ENCODE data around the gene MYO1B.
A peak's percentile ranks its signal among the peaks of the same experiment; 100 is the strongest.

MYO1B gene

GRCh38 chr2:191369034-191369433 lies 123.8 kb downstream of the MYO1B start:
- no peak for DNase-seq

- DNase-seq = no peak
Observed at GRCh38 chr2:191374366-191374765, 129.2 kb downstream of the MYO1B start.

GRCh38 chr2:191374939-191375338 lies 129.7 kb downstream of the MYO1B start:
- DNase-seq = no peak

- DNase-seq = peak; percentile 32
Observed at GRCh38 chr2:191376981-191377629, 131.9 kb downstream of the MYO1B start.

GRCh38 chr2:191379375-191379774 lies 134.2 kb downstream of the MYO1B start:
- DNase-seq = no peak

GRCh38 chr2:191382801-191383200 lies 137.6 kb downstream of the MYO1B start:
- no peak for DNase-seq

GRCh38 chr2:191383486-191383885 lies 138.3 kb downstream of the MYO1B start:
- DNase-seq = no peak

GRCh38 chr2:191384829-191385228 lies 139.6 kb downstream of the MYO1B start:
- DNase-seq = no peak

- DNase-seq = peak; percentile 24
Observed at GRCh38 chr2:191385416-191386160, 140.4 kb downstream of the MYO1B start.

GRCh38 chr2:191386938-191387536 lies 141.8 kb downstream of the MYO1B start:
- no peak for DNase-seq

GRCh38 chr2:191389288-191389687 lies 144.1 kb downstream of the MYO1B start:
- DNase-seq = no peak

GRCh38 chr2:191391171-191391570 lies 146.0 kb downstream of the MYO1B start:
- no peak for DNase-seq

GRCh38 chr2:191394043-191394442 lies 148.8 kb downstream of the MYO1B start:
- DNase-seq = no peak

GRCh38 chr2:191396794-191397193 lies 151.6 kb downstream of the MYO1B start:
- no peak for DNase-seq

- no peak for DNase-seq
Observed at GRCh38 chr2:191399601-191400000, 154.4 kb downstream of the MYO1B start.

- DNase-seq = no peak
Observed at GRCh38 chr2:191401287-191401686, 156.1 kb downstream of the MYO1B start.

GRCh38 chr2:191402966-191403565 lies 157.9 kb downstream of the MYO1B start:
- no peak for DNase-seq

GRCh38 chr2:191404568-191404991 lies 159.4 kb downstream of the MYO1B start:
- no peak for DNase-seq

- no peak for DNase-seq
Observed at GRCh38 chr2:191405546-191405945, 160.3 kb downstream of the MYO1B start.

GRCh38 chr2:191410646-191411436 lies 165.6 kb downstream of the MYO1B start:
- DNase-seq = no peak

GRCh38 chr2:191411472-191411871 lies 166.3 kb downstream of the MYO1B start:
- no peak for DNase-seq

GRCh38 chr2:191412353-191412752 lies 167.1 kb downstream of the MYO1B start:
- DNase-seq = no peak

GRCh38 chr2:191415101-191415500 lies 169.9 kb downstream of the MYO1B start:
- no peak for DNase-seq

All from stimulated activated CD4-positive, alpha-beta T cell treated with anti-CD3 and anti-CD28 coated beads, Interleukin-1b, Interleukin-23, amount 100 ng/mL, for 48 hours (primary cell).